Astrocyte (in vitro differentiated cells and primary cell): ENCODE data around the gene TAS1R1. TPM values are rescaled to one million over a fixed set of nuclear protein-coding genes. Genes with fewer than 3 reads are reported as not detected.
A peak's percentile ranks its signal among the peaks of the same experiment; 100 is the strongest.

ENCODE experiments used
- DNase-seq: peaks from one replicate; pipeline ENCODE4 v3.0.0-alpha.2; 2010; ENCODE audit warnings: low read depth
- FAIRE-seq: peaks from 2 replicates; lab custom pipeline; 2011; peaks lifted over from hg19 to GRCh38; lab: Jason Lieb, UNC
- H2AFZ ChIP-seq: 2 replicates; pipeline ENCODE4 v1.6.0; 2012; ENCODE audit warnings: low read depth, low read length, inconsistent platforms
- H3K27ac ChIP-seq: 2 replicates; pipeline ENCODE4 v1.5.1; 2011; ENCODE audit warnings: low read depth, low read length, inconsistent platforms
- H3K27me3 ChIP-seq: 2 replicates; pipeline ENCODE4 v1.6.0; 2011; ENCODE audit warnings: low read length, inconsistent platforms; ENCODE audit not compliant: insufficient read depth
- H3K36me3 ChIP-seq: 2 replicates; pipeline ENCODE4 v1.5.1; 2011; ENCODE audit warnings: low read length, inconsistent platforms; ENCODE audit not compliant: insufficient read depth
- H3K4me1 ChIP-seq: 2 replicates; pipeline ENCODE4 v1.5.1; 2011; ENCODE audit warnings: low read length, inconsistent platforms; ENCODE audit not compliant: insufficient read depth
- H3K4me2 ChIP-seq: 2 replicates; pipeline ENCODE4 v1.6.0; 2012; ENCODE audit warnings: low read length, inconsistent platforms
- H3K4me3 ChIP-seq: 2 replicates; pipeline ENCODE4 v1.5.1; 2011; ENCODE audit warnings: low read depth, mild to moderate bottlenecking, low read length, inconsistent platforms; ENCODE audit not compliant: insufficient read depth
- H3K79me2 ChIP-seq: 2 replicates; pipeline ENCODE4 v1.6.0; 2012; ENCODE audit warnings: mild to moderate bottlenecking, low read length, inconsistent platforms; ENCODE audit not compliant: insufficient read depth
- H3K9ac ChIP-seq: 2 replicates; pipeline ENCODE4 v1.6.0; 2012; ENCODE audit warnings: mild to moderate bottlenecking, low read length, inconsistent platforms
- H3K9me3 ChIP-seq: 2 replicates; pipeline ENCODE4 v1.5.1; 2012; ENCODE audit warnings: low read depth, mild to moderate bottlenecking, low read length, inconsistent platforms; ENCODE audit not compliant: insufficient read depth
- H4K20me1 ChIP-seq: 2 replicates; pipeline ENCODE4 v1.6.0; 2012; ENCODE audit warnings: low read length, inconsistent platforms; ENCODE audit not compliant: insufficient read depth
- H3K27ac Mint-ChIP-seq: one replicate; pipeline ENCODE4 v1.8.0; 2021; ENCODE audit warnings: mild to moderate bottlenecking, mixed read lengths; ENCODE audit not compliant: unreplicated experiment
- H3K27me3 Mint-ChIP-seq: one replicate; pipeline ENCODE4 v1.8.0; 2021; ENCODE audit warnings: low read depth, mixed read lengths; ENCODE audit not compliant: unreplicated experiment
- H3K36me3 Mint-ChIP-seq: one replicate; pipeline ENCODE4 v1.8.0; 2021; ENCODE audit warnings: low read depth, mixed read lengths; ENCODE audit not compliant: unreplicated experiment
- H3K4me1 Mint-ChIP-seq: one replicate; pipeline ENCODE4 v1.8.0; 2021; ENCODE audit warnings: low read depth, mixed read lengths; ENCODE audit not compliant: unreplicated experiment
- H3K4me3 Mint-ChIP-seq: one replicate; pipeline ENCODE4 v1.8.0; 2021; ENCODE audit warnings: mild to moderate bottlenecking, moderate library complexity, mixed read lengths; ENCODE audit not compliant: unreplicated experiment
- H3K9me3 Mint-ChIP-seq: one replicate; pipeline ENCODE4 v1.8.0; 2021; ENCODE audit warnings: mild to moderate bottlenecking, mixed read lengths; ENCODE audit not compliant: unreplicated experiment
- EZH2 ChIP-seq: IDR thresholded peaks from 2 replicates; pipeline ENCODE4 v1.6.1; 2012; ENCODE audit warnings: mild to moderate bottlenecking, low read length, inconsistent platforms; ENCODE audit not compliant: insufficient read depth
- total RNA-seq: library from RNA; stranded (reverse); gene quantifications from 2 replicates; pipeline ENCODE4 v1.2.1, GENCODE V29; 2021
- TF ChIP-seq, protein P1 (sequence below): IDR thresholded peaks from 2 replicates; pipeline ENCODE4 v1.5.1; 2011; ENCODE audit warnings: low read depth, mild to moderate bottlenecking, inconsistent platforms, low read length, moderate library complexity; ENCODE audit not compliant: insufficient read depth

TAS1R1 gene
- total RNA-seq, 1 donor from 2014 or later = not detected

- no peak overlapping the region for H2AFZ ChIP-seq
- no peak overlapping the region for H3K27ac ChIP-seq
- H3K36me3 ChIP-seq = peaks cover 6% of the 10 kb centered on the region
- H3K9me3 Mint-ChIP-seq = no peaks in the 10 kb centered on the region
- H3K79me2 ChIP-seq = peaks cover 67% of the 10 kb centered on the region
- H3K9me3 ChIP-seq = no peaks in the 10 kb centered on the region
- FAIRE-seq (no peak), DNase-seq (no peak)
- no peaks in the 10 kb centered on the region for H3K27me3 Mint-ChIP-seq
- peaks cover 9% of the 10 kb centered on the region for H3K4me1 Mint-ChIP-seq
- H3K27me3 ChIP-seq = no peaks in the 10 kb centered on the region
- H4K20me1 ChIP-seq = peaks cover 47% of the 10 kb centered on the region
- TF ChIP-seq, protein P1, sequence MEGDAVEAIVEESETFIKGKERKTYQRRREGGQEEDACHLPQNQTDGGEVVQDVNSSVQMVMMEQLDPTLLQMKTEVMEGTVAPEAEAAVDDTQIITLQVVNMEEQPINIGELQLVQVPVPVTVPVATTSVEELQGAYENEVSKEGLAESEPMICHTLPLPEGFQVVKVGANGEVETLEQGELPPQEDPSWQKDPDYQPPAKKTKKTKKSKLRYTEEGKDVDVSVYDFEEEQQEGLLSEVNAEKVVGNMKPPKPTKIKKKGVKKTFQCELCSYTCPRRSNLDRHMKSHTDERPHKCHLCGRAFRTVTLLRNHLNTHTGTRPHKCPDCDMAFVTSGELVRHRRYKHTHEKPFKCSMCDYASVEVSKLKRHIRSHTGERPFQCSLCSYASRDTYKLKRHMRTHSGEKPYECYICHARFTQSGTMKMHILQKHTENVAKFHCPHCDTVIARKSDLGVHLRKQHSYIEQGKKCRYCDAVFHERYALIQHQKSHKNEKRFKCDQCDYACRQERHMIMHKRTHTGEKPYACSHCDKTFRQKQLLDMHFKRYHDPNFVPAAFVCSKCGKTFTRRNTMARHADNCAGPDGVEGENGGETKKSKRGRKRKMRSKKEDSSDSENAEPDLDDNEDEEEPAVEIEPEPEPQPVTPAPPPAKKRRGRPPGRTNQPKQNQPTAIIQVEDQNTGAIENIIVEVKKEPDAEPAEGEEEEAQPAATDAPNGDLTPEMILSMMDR = no peak
- TF ChIP-seq EZH2 = no peak
- peak overlapping the region; percentile 81 for H3K9ac ChIP-seq
- peaks cover 7% of the 10 kb centered on the region for H3K36me3 Mint-ChIP-seq
- H3K4me3 ChIP-seq = peak overlapping the region; percentile 46
- H3K4me2 ChIP-seq = peak overlapping the region; percentile 84
- peak overlapping the region; percentile 87 for H3K4me3 Mint-ChIP-seq
- peak overlapping the region; percentile 66 for H3K27ac Mint-ChIP-seq
- peaks cover 5% of the 10 kb centered on the region for H3K4me1 ChIP-seq
These were observed 60.0 kb downstream of the TAS1R1 start for GRCh38 chr1:6614929-6615785.

DNA sequence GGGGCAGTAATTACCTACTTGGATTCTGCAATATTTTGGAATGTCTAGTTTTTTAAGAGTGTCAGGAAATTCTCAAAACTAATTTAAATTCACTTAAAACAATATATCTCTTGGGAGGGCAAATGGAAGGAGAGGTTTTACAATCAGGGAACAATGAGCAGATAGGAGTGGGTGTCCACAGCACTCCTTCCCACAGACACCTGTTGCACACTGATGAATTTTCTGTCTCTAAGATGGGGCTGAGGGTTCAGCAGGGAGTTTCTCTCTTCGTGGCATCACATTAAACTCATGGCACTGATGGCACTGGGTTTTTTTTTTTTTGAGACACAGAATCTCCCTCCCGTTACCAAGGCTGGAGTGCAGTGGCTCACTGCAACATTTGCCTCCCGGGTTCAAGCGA is 63.9 kb downstream of the TAS1R1 start:
- H2AFZ ChIP-seq = no peak overlapping the region
- H3K4me2 ChIP-seq = no peak overlapping the region
- H4K20me1 ChIP-seq = peaks cover 82% of the 10 kb centered on the region
- no peak overlapping the region for H3K27ac ChIP-seq
- H3K36me3 ChIP-seq = peaks cover 18% of the 10 kb centered on the region
- no peak overlapping the region for H3K4me3 ChIP-seq
- H3K27me3 Mint-ChIP-seq = no peaks in the 10 kb centered on the region
- no peak overlapping the region for H3K4me3 Mint-ChIP-seq
- H3K4me1 ChIP-seq = no peaks in the 10 kb centered on the region
- H3K36me3 Mint-ChIP-seq = peaks cover 20% of the 10 kb centered on the region
- TF ChIP-seq EZH2 = no peak
- TF ChIP-seq, protein P1 = no peak
- H3K4me1 Mint-ChIP-seq = no peaks in the 10 kb centered on the region
- no peaks in the 10 kb centered on the region for H3K27me3 ChIP-seq
- H3K9ac ChIP-seq = no peak overlapping the region
- H3K27ac Mint-ChIP-seq = no peak overlapping the region
- H3K9me3 Mint-ChIP-seq = no peaks in the 10 kb centered on the region
- no peak for FAIRE-seq
- no peak for DNase-seq
- H3K9me3 ChIP-seq = no peaks in the 10 kb centered on the region
- H3K79me2 ChIP-seq = peaks cover 82% of the 10 kb centered on the region
